ENCODE data around the gene CYP2J2.

CYP2J2 gene

DNA sequence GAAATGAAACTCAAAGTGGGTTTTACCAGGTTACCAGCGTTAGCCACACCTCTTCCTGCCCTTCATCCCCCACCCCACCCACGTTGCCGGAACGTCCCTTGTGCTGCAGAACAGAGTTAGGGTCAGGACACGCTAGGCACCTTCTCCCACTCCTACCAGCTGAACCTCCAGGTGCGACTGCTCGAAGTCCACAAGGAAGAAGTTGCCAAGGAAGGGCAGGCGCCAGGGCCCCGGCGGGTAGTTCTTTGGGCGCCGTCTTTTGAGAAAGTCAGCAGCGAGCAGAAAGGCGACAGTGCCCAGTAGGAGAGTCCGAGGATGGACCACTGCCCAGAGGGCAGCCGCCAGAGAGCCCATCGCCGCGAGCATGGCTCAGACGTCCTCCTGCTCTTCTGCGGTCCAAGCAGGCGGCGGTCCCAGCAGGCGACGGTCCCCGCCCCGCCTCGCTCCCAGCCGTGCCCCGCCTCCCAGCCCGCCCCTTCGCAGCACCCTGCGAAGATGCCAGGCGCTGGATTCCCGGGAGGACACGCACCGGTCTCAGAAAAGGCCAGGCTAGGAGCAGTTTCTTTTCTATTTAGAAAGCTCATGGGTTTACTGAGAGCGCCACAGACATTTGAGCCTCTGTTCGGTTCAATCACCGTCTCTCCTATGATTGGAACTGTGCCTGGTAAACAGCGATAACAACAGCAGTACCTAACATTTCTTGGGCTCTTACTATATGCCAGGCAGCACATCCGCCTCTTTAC is at the start of gene CYP2J2 (continued):
- TF ChIP-seq MZF1 (tag by site-specific recombination; IDR thresholded peaks at IDR 0.05; ENCODE audit: borderline replicate concordance), result peak; percentile 77; the same call in 1 of the 2 replicates
- TF ChIP-seq BCL11A (tag by site-specific recombination; IDR thresholded peaks at IDR 0.05; ENCODE audit: low read depth), result no peak
- no peak for TF ChIP-seq ZNF433 (tag by site-specific recombination; IDR thresholded peaks at IDR 0.05; ENCODE audit: low read depth)
- TF ChIP-seq ZNF37A (tag by site-specific recombination; IDR thresholded peaks at IDR 0.05), result no peak
- TF ChIP-seq HOXA7 (CRISPR knock-in tag; IDR thresholded peaks at IDR 0.05; ENCODE audit: borderline replicate concordance), result no peak
- TF ChIP-seq ZNF830 (tag by site-specific recombination; IDR thresholded peaks at IDR 0.05; ENCODE audit: low read depth), result no peak
- no peak for TF ChIP-seq ZNF391 (tag by site-specific recombination; IDR thresholded peaks at IDR 0.05; ENCODE audit: borderline replicate concordance, low read depth)
- no peak for TF ChIP-seq ZNF792 (tag by site-specific recombination; IDR thresholded peaks at IDR 0.05)
- TF ChIP-seq GLIS2 (tag by site-specific recombination; IDR thresholded peaks at IDR 0.05), result peak; percentile 60; the same call in 1 of the 2 replicates
- TF ChIP-seq, protein P1, sequence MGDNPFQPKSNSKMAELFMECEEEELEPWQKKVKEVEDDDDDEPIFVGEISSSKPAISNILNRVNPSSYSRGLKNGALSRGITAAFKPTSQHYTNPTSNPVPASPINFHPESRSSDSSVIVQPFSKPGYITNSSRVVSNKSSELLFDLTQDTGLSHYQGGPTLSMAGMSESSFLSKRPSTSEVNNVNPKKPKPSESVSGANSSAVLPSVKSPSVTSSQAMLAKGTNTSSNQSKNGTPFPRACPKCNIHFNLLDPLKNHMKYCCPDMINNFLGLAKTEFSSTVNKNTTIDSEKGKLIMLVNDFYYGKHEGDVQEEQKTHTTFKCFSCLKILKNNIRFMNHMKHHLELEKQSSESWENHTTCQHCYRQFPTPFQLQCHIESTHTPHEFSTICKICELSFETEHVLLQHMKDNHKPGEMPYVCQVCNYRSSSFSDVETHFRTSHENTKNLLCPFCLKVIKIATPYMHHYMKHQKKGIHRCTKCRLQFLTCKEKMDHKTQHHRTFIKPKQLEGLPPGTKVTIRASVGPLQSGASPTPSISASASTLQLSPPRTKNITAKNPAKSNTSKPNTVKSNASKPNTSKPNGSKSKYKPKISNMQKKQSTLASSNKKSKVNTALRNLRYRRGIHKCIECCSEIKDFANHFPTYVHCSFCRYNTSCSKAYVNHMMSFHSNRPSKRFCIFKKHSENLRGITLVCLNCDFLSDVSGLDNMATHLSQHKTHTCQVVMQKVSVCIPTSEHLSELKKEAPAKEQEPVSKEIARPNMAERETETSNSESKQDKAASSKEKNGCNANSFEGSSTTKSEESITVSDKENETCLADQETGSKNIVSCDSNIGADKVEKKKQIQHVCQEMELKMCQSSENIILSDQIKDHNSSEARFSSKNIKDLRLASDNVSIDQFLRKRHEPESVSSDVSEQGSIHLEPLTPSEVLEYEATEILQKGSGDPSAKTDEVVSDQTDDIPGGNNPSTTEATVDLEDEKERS (tag by site-specific recombination; IDR thresholded peaks at IDR 0.05), result no peak
- peak; percentile 51 for TF ChIP-seq GLIS1 (tag by site-specific recombination; IDR thresholded peaks at IDR 0.05)
- TF ChIP-seq, protein P2, sequence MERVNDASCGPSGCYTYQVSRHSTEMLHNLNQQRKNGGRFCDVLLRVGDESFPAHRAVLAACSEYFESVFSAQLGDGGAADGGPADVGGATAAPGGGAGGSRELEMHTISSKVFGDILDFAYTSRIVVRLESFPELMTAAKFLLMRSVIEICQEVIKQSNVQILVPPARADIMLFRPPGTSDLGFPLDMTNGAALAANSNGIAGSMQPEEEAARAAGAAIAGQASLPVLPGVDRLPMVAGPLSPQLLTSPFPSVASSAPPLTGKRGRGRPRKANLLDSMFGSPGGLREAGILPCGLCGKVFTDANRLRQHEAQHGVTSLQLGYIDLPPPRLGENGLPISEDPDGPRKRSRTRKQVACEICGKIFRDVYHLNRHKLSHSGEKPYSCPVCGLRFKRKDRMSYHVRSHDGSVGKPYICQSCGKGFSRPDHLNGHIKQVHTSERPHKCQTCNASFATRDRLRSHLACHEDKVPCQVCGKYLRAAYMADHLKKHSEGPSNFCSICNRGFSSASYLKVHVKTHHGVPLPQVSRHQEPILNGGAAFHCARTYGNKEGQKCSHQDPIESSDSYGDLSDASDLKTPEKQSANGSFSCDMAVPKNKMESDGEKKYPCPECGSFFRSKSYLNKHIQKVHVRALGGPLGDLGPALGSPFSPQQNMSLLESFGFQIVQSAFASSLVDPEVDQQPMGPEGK (tag by site-specific recombination; IDR thresholded peaks at IDR 0.05), result peak; percentile 43; the same call in 1 of the 2 replicates
- TF ChIP-seq ZNF112 (tag by site-specific recombination; IDR thresholded peaks at IDR 0.05), result no peak
- no peak for TF ChIP-seq ZNF133 (tag by site-specific recombination; IDR thresholded peaks at IDR 0.05)
- TF ChIP-seq ZNF48 (tag by site-specific recombination; IDR thresholded peaks at IDR 0.05), result no peak
- no peak for TF ChIP-seq ZSCAN16 (tag by site-specific recombination; IDR thresholded peaks at IDR 0.05)
- TF ChIP-seq ZNF76 (tag by site-specific recombination; IDR thresholded peaks at IDR 0.05; ENCODE audit: borderline replicate concordance, low read depth), result peak; percentile 32; the same call in 1 of the 2 replicates
- TF ChIP-seq ZNF585B (tag by site-specific recombination; IDR thresholded peaks at IDR 0.05), result no peak
- TF ChIP-seq ZNF768 (tag by site-specific recombination; IDR thresholded peaks at IDR 0.05), result no peak
- TF ChIP-seq, protein P3, sequence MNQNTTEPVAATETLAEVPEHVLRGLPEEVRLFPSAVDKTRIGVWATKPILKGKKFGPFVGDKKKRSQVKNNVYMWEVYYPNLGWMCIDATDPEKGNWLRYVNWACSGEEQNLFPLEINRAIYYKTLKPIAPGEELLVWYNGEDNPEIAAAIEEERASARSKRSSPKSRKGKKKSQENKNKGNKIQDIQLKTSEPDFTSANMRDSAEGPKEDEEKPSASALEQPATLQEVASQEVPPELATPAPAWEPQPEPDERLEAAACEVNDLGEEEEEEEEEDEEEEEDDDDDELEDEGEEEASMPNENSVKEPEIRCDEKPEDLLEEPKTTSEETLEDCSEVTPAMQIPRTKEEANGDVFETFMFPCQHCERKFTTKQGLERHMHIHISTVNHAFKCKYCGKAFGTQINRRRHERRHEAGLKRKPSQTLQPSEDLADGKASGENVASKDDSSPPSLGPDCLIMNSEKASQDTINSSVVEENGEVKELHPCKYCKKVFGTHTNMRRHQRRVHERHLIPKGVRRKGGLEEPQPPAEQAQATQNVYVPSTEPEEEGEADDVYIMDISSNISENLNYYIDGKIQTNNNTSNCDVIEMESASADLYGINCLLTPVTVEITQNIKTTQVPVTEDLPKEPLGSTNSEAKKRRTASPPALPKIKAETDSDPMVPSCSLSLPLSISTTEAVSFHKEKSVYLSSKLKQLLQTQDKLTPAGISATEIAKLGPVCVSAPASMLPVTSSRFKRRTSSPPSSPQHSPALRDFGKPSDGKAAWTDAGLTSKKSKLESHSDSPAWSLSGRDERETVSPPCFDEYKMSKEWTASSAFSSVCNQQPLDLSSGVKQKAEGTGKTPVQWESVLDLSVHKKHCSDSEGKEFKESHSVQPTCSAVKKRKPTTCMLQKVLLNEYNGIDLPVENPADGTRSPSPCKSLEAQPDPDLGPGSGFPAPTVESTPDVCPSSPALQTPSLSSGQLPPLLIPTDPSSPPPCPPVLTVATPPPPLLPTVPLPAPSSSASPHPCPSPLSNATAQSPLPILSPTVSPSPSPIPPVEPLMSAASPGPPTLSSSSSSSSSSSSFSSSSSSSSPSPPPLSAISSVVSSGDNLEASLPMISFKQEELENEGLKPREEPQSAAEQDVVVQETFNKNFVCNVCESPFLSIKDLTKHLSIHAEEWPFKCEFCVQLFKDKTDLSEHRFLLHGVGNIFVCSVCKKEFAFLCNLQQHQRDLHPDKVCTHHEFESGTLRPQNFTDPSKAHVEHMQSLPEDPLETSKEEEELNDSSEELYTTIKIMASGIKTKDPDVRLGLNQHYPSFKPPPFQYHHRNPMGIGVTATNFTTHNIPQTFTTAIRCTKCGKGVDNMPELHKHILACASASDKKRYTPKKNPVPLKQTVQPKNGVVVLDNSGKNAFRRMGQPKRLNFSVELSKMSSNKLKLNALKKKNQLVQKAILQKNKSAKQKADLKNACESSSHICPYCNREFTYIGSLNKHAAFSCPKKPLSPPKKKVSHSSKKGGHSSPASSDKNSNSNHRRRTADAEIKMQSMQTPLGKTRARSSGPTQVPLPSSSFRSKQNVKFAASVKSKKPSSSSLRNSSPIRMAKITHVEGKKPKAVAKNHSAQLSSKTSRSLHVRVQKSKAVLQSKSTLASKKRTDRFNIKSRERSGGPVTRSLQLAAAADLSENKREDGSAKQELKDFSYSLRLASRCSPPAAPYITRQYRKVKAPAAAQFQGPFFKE (tag by site-specific recombination; IDR thresholded peaks at IDR 0.05; ENCODE audit: borderline replicate concordance), result no peak
- TF ChIP-seq ZNF747 (tag by site-specific recombination; IDR thresholded peaks at IDR 0.05), result no peak
- TF ChIP-seq ZNF501 (tag by site-specific recombination; IDR thresholded peaks at IDR 0.05), result no peak; the same call in 1 of the 2 replicates
- TF ChIP-seq ZNF292 (tag by site-specific recombination; IDR thresholded peaks at IDR 0.05; ENCODE audit: borderline replicate concordance, low read depth), result no peak
- no peak for TF ChIP-seq ZSCAN30 (tag by site-specific recombination; IDR thresholded peaks at IDR 0.05)
- peak; percentile 98 for TF ChIP-seq ZBTB48 (tag by site-specific recombination; IDR thresholded peaks at IDR 0.05)
- TF ChIP-seq ZNF776 (tag by site-specific recombination; IDR thresholded peaks at IDR 0.05; ENCODE audit: borderline replicate concordance), result no peak
- TF ChIP-seq ZNF132 (tag by site-specific recombination; IDR thresholded peaks at IDR 0.05; ENCODE audit: borderline replicate concordance), result no peak

Measured in HEK293 (cell line).